HG02973 (cell line): ENCODE results near the gene PTH.

Experiments
- ATAC-seq: cut with Tn5 transposase; IDR thresholded peaks from one replicate; pipeline ENCODE4 v1.9.1; 2021; ENCODE audit warnings: moderate library complexity; ENCODE audit not compliant: unreplicated experiment

PTH gene

GRCh38 chr11:13495929-13496328, at the start of gene PTH:
Gene PTH (minus strand): TSS chr11:13495997. CDS start chr11:13492855, 3,142 bp downstream.
- no peak for ATAC-seq

- ATAC-seq: no peak
Observed at GRCh38 chr11:13538044-13538443, 42.2 kb upstream of the PTH start.

GRCh38 chr11:13535819-13536218, 40.0 kb upstream of the PTH start:
- ATAC-seq: no peak

GRCh38 chr11:13534358-13534757, 38.6 kb upstream of the PTH start:
- no peak for ATAC-seq

GRCh38 chr11:13525257-13525656, 29.5 kb upstream of the PTH start:
- no peak for ATAC-seq

- ATAC-seq: no peak
Observed at GRCh38 chr11:13503393-13503792, 7.6 kb upstream of the PTH start.

GRCh38 chr11:13502492-13502891, 6.7 kb upstream of the PTH start:
- no peak for ATAC-seq

- ATAC-seq: no peak
Observed at GRCh38 chr11:13494051-13494450, 1.7 kb downstream of the PTH start.

- peak; percentile 69 for ATAC-seq
Observed at GRCh38 chr11:13487661-13488030, 8.2 kb downstream of the PTH start.

GRCh38 chr11:13486926-13487660, 8.7 kb downstream of the PTH start:
- peak; percentile 93 for ATAC-seq

- ATAC-seq: no peak
Observed at GRCh38 chr11:13480198-13480597, 15.6 kb downstream of the PTH start.

GRCh38 chr11:13479688-13480087, 16.1 kb downstream of the PTH start:
- no peak for ATAC-seq

- no peak for ATAC-seq
Observed at GRCh38 chr11:13475091-13475490, 20.7 kb downstream of the PTH start.

GRCh38 chr11:13473013-13473722, 22.6 kb downstream of the PTH start:
- ATAC-seq: no peak

- no peak for ATAC-seq
Observed at GRCh38 chr11:13468750-13469149, 27.0 kb downstream of the PTH start.

GRCh38 chr11:13465909-13466371, 29.9 kb downstream of the PTH start:
- ATAC-seq: no peak

- no peak for ATAC-seq
Observed at GRCh38 chr11:13463779-13464290, 32.0 kb downstream of the PTH start.

GRCh38 chr11:13462901-13463778, 32.7 kb downstream of the PTH start, which contains the start of gene BTBD10:
Gene BTBD10 (minus strand): TSS chr11:13463222. CDS start chr11:13445124, 18,098 bp downstream.
- peak; percentile 98 for ATAC-seq

GRCh38 chr11:13462311-13462900, 33.4 kb downstream of the PTH start:
- peak; percentile 23 for ATAC-seq

- ATAC-seq: no peak
Observed at GRCh38 chr11:13461291-13461690, 34.5 kb downstream of the PTH start.
